HFFc6 (cell line): ENCODE data around the gene HACL1. TPM values are rescaled to one million over a fixed set of nuclear protein-coding genes. Genes with fewer than 3 reads are reported as not detected.

Experiments used
- DNase-seq: peaks from one replicate; pipeline ENCODE4 v3.0.0-alpha.2; 2018
- H3K27ac Mint-ChIP-seq: 2 replicates; pipeline ENCODE4 v1.8.0; 2020; ENCODE audit warnings: mild to moderate bottlenecking, mixed read lengths
- H3K27me3 Mint-ChIP-seq: 2 replicates; pipeline ENCODE4 v1.8.0; 2021; ENCODE audit warnings: mild to moderate bottlenecking, moderate library complexity, mixed read lengths; ENCODE audit not compliant: insufficient read depth
- H3K36me3 Mint-ChIP-seq: 2 replicates; pipeline ENCODE4 v1.8.0; 2021; ENCODE audit warnings: low read depth, mixed read lengths
- H3K4me1 Mint-ChIP-seq: 2 replicates; pipeline ENCODE4 v1.8.0; 2020; ENCODE audit warnings: low read depth, mixed read lengths
- H3K4me3 Mint-ChIP-seq: 2 replicates; pipeline ENCODE4 v1.8.0; 2020; ENCODE audit warnings: mild to moderate bottlenecking, moderate library complexity, mixed read lengths
- H3K9me3 Mint-ChIP-seq: 2 replicates; pipeline ENCODE4 v1.8.0; 2020; ENCODE audit warnings: mild to moderate bottlenecking, mixed read lengths
- total RNA-seq, 6 experiments: library from RNA; stranded (reverse); fragmentation: NEBNext Ultra II Directional; extraction: Animal tissue kit (Norgen Biotek cat#: 25700); gene quantifications; 2 replicates in 1 of 6; 3 replicates in 5 of 6; pipeline ENCODE4 v1.2.3, GENCODE V29; 2021
- TF ChIP-seq, protein P1 (sequence below): fragments of 200-600 bp; sonication (generic); IDR thresholded peaks from 2 replicates; pipeline ENCODE4 v1.5.0; 2021; ENCODE audit warnings: antibody characterized with exemption, mild to moderate bottlenecking

Gene HACL1
- total RNA-seq, 6 experiments from 2014 or later: 18.6 to 21.8 (median 20.5) TPM

DNA sequence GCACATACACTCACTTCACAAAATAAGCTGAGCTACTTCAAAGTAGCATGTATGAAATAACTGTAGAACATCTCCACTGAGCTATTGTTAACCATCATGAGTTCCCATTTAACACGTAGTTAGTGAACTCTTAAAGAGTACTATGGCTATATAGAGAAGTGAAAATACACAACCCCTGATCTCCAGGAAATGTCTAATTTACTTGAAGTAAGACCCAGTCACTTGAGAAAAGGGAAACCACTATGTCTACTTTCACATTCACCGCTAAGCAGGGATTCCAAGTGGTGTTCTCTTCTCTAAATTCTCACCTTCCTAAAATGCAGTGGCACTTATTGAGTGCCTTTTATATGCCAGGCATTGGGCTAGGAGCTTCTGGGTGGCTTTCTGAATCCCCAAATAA lies 44.9 kb downstream of the HACL1 start:
- no peak for DNase-seq
- no peak overlapping the region for H3K4me3 Mint-ChIP-seq
- peaks cover 2% of the 10 kb centered on the region; the same call in 1 of the 2 replicates for H3K36me3 Mint-ChIP-seq
- no peak overlapping the region for H3K27ac Mint-ChIP-seq
- H3K27me3 Mint-ChIP-seq: no peaks in the 10 kb centered on the region; the same call in 1 of the 2 replicates
- TF ChIP-seq, protein P1, sequence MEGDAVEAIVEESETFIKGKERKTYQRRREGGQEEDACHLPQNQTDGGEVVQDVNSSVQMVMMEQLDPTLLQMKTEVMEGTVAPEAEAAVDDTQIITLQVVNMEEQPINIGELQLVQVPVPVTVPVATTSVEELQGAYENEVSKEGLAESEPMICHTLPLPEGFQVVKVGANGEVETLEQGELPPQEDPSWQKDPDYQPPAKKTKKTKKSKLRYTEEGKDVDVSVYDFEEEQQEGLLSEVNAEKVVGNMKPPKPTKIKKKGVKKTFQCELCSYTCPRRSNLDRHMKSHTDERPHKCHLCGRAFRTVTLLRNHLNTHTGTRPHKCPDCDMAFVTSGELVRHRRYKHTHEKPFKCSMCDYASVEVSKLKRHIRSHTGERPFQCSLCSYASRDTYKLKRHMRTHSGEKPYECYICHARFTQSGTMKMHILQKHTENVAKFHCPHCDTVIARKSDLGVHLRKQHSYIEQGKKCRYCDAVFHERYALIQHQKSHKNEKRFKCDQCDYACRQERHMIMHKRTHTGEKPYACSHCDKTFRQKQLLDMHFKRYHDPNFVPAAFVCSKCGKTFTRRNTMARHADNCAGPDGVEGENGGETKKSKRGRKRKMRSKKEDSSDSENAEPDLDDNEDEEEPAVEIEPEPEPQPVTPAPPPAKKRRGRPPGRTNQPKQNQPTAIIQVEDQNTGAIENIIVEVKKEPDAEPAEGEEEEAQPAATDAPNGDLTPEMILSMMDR: no peak
- H3K9me3 Mint-ChIP-seq: no peaks in the 10 kb centered on the region
- H3K4me1 Mint-ChIP-seq: peaks cover 8% of the 10 kb centered on the region

DNA sequence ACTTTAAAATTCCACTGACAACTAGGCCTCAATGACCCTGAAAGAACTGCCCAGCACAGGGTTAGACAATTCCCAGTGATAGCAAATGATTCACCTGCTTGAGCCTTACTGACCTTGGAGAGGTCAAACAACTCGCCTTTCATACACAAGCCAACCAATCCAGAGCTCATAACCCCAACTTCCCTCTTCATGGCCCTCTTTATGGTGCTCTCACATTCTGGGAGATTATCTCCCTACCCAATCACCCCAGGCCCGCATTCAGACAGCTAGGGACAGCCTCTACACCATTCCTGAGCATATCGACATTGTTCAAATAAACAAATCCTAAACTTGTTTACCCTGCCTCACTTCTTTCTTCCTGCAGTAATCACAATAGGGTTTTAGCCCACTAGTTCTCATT lies 47.6 kb downstream of the HACL1 start:
- Mint-ChIP-seq H3K27me3 (peaks cover 1% of the 10 kb centered on the region), H3K27ac (no peak overlapping the region), H3K4me3 (no peak overlapping the region), H3K36me3 (peaks cover 16% of the 10 kb centered on the region; the same call in 1 of the 2 replicates), H3K4me1 (peaks cover 8% of the 10 kb centered on the region), H3K9me3 (no peaks in the 10 kb centered on the region)
- TF ChIP-seq, protein P1: no peak
- DNase-seq: no peak

DNA sequence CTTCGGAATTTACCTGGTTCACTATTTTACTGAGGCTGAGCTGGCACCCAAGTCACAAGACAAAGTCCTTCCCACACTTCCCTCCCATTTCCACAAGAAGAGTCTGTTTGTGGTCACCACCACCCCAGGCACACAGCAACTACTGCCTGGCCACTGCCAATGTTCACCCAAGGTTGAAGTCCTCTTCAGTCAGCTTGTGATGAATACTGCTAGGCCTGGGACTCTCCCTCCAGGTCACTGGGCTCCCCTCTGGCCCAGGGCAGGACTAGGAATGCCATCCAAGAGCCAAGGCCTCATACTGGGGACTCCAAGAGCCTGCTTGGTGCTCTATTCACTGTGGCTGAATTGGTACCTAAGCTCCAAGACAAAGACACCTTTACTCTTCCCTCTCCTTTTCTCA lies 49.5 kb downstream of the HACL1 start:
- Mint-ChIP-seq H3K36me3 (peaks cover 16% of the 10 kb centered on the region; the same call in 1 of the 2 replicates), H3K9me3 (no peaks in the 10 kb centered on the region), H3K27ac (no peak overlapping the region), H3K27me3 (peaks cover 2% of the 10 kb centered on the region), H3K4me1 (no peaks in the 10 kb centered on the region), H3K4me3 (no peak overlapping the region)
- TF ChIP-seq, protein P1: no peak
- DNase-seq: no peak

DNA sequence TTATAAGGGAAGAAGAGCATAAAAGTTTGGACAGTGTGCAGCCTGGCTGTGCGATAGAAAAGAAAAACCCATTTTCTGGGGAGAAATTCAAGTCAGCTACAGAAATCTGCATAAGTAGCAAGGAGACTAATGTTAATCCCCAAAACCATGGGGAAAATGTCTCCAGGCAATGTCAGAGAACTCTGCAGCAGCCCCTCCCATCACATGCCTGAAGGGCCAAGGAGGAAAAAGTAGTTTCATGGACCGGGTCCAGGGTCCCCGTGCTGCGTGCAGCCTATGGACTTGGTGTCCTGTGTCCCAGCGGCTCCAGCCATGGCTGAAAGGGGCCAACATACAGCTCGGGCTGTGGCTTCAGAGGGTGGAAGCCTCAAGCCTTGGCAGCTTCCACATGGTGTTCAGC lies 51.5 kb downstream of the HACL1 start:
- Mint-ChIP-seq H3K27me3 (peaks cover 2% of the 10 kb centered on the region), H3K36me3 (peaks cover 16% of the 10 kb centered on the region; the same call in 1 of the 2 replicates), H3K9me3 (no peaks in the 10 kb centered on the region), H3K4me1 (no peaks in the 10 kb centered on the region), H3K27ac (no peak overlapping the region), H3K4me3 (no peak overlapping the region)
- TF ChIP-seq, protein P1: no peak
- DNase-seq: no peak

DNA sequence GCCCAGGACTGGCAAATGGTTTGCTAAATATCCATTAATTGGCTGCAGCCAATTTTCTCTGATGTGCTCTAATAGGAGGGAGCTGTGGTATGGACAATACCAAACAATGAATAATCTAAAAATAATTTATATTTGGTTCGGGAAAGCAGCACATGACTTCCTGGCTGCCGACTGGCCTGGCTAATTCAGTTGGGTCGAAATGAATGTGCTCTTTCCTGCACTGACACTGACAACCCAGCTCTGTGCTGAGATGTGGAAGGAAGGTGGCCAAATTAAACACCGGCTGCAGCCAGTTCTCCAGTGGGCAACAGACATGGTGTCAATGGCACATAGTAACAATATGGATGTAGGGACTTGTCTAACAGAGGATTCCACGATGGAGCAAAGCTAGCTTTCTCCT lies 58.8 kb downstream of the HACL1 start:
- no peaks in the 10 kb centered on the region; the same call in 1 of the 2 replicates for H3K27me3 Mint-ChIP-seq
- no peak overlapping the region for H3K27ac Mint-ChIP-seq
- TF ChIP-seq, protein P1: no peak
- H3K4me3 Mint-ChIP-seq: no peak overlapping the region
- no peaks in the 10 kb centered on the region for H3K36me3 Mint-ChIP-seq
- DNase-seq: no peak
- no peaks in the 10 kb centered on the region for H3K4me1 Mint-ChIP-seq
- H3K9me3 Mint-ChIP-seq: no peaks in the 10 kb centered on the region

DNA sequence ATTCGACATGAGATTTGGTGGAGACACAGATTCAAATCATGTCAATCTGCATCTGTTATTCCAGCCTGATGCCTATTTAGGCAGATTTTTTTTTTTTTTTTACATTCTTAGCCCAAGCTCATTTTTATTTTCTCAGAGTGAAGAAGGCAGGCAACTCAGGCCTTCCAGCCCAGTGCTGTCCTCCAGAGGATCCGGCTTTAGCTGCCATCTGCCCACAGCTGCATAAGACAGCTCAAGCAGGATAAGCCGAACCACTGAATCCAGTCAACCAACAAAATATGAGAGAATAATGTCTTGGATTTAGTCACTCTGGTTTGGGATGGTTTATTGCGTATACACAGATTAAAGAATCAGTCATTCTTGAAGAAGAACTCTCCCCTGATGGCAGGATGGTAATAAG lies 60.0 kb downstream of the HACL1 start:
- no peaks in the 10 kb centered on the region for H3K36me3 Mint-ChIP-seq
- TF ChIP-seq, protein P1: no peak
- no peaks in the 10 kb centered on the region for H3K4me1 Mint-ChIP-seq
- H3K9me3 Mint-ChIP-seq: no peaks in the 10 kb centered on the region
- H3K27me3 Mint-ChIP-seq: no peaks in the 10 kb centered on the region; the same call in 1 of the 2 replicates
- no peak overlapping the region for H3K27ac Mint-ChIP-seq
- DNase-seq: no peak
- H3K4me3 Mint-ChIP-seq: no peak overlapping the region
